HG02642 (cell line): ENCODE data around the gene PRODH.
"Not testable (repeated sequence)": the region's sequence is repeated elsewhere in the genome, so short reads cannot be mapped to it uniquely, and the experiment has no call there.

Source experiments
- ATAC-seq: cut with Tn5 transposase; IDR thresholded peaks from one replicate; pipeline ENCODE4 v1.9.1; 2021; ENCODE audit warnings: mild to moderate bottlenecking; ENCODE audit not compliant: unreplicated experiment, poor library complexity

PRODH gene

DNA sequence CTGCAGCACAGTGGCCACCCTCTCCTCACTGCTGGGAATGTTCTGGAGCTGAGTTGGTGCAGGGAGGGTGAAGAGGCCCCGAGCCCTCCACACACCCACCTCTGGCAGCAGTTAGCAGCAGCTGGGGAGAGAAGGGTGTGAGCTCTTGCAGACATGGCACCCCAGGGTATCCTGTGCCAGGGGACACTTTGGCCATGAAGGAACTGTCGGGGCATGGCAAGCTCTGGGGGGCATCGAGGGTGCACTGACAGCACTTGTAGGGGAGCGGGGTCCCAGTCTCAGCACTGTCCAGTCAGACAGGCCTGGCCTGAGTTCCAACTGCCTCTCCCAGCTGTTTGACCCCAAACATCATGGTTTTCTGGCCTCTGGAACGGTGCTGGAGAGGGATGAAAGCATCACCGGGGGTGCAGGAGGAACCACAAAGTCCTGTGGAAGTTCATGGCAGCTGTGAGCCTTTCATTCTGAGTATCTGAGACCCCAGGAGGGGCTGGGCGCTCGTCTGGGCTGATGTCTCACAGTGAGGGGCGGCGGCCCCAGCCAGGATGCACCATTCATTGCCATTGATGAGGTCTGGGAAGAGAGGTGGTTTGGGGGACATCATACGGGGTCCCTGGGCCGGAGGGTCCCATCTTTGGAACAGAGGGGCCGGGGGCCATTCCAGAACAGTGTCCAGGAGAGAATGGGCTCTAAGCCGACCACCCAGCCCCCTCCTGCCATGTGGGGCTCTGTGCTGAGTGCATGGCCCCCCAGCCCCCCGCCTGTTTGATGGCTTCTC lies 20.2 kb upstream of the PRODH start:
- not testable (repeated sequence) for ATAC-seq

DNA sequence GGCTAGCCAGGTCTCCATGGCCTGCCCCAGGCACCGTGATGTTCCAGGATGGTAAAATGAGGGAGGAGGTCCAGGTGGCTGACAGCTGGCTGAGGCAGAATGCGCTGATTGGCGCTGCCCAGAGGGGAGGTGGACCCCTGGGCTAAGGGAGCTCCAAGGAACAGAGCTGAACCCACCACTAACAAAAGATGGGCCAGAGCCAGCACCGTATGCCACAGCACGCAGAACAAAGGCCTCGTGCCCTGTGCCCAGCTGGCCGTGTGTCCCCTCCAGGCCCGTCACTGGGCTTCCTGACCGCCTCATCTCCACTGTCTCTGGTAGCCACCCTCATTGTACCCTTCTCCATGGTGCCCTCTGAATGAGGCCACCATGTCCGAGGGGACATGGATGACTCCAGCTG lies 19.6 kb upstream of the PRODH start:
- no peak for ATAC-seq

DNA sequence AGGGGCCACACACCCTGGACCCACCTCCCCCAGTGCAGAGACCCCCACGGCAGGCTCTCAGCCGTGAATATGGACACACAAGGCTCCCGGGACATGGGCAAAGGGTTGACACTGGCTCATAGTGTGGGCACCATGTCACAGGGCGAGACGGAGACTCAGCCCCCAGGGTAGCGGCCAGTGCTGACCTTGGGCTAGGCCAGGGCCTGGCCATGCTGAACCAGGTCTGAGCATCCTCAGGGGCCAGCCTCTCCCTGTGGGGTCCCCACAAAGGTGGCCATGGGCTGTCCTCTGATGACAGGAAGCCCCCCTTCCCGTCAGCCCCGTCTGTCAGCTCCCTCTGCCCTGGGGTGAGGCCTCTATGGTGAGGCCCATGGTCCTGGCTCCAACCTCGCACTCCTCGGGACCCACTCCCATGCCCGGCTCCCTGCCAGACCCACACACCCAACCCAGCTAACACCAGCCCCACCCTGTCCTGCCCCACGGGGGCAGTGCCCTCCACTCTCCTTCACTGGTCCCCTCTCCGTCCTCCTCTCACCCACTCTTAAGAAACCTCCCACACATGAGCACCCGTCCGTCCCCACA lies 19.0 kb upstream of the PRODH start:
- ATAC-seq, result no peak

DNA sequence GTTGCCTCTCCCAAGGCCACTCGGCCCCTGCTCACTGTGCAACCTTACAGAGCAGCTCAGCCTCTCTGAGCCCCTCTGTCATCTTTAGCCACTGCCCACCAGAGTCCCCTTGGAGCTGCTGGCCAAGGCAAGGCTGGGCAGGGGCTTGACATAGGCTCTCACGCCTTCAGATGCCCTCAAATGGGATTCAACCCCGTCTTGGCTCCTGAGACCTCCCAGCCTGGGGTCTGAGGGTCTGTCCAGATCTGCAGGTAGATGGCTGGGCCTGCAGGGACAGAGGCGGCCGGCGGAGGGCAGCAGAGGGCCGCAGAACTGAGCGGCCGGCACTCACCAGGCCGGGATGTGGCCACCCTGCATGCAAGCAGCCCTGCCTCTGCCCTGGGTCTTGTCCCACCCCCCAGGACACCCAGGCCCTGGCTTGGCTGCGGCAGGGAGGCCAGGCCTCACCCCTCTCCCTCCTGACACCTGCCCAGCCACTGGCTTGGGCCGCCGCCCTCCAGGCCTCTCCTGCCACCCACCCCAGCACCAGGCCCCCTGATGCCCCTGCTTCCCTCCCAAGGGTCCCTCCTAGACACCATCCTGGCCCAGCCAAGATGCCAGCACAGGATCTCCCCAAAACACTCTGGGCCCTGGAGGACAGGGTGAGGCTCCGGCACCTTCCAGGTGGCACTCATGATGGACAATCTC lies 18.4 kb upstream of the PRODH start:
- ATAC-seq, result peak; percentile 57

DNA sequence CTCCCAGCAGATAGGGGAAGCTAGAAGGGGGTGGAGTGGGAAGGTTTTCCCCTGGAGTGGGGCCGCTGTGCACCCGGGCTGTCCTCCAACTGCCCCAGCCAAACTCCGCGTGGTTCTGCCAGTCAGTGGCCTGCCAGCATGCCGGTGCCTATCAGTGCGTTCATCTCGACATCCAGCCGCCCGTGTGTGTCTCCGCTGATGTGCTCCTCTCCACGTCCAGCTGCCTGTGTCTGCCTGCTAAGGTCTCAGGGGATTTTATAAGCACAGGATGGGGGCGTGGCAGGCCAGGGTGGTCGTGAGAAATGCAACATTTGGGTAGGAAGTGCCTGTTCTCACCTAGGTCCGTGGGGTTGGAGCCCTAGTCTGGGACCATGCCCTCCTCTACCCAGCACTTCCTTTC lies 17.0 kb upstream of the PRODH start:
- not testable (repeated sequence) for ATAC-seq

DNA sequence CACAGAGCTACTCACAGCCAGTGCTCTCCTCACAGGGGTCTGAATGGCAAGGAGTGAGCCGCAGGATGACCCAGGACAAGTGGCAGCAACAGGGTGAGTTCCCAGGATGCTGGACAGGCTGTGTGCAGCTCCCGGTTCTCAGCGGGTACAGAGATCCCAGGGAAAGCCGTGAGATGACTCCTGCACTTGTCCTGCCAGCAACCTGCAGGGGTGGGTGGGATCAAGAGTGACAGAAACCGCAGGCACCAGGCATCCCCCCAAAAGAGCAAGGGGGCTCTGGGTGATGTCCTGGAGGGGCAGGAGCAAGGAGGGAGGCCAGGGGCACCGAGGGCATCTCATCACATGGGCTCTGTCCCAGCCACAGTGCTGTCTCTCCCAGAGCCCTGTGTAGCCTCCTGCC lies 15.9 kb upstream of the PRODH start:
- ATAC-seq, result no peak

DNA sequence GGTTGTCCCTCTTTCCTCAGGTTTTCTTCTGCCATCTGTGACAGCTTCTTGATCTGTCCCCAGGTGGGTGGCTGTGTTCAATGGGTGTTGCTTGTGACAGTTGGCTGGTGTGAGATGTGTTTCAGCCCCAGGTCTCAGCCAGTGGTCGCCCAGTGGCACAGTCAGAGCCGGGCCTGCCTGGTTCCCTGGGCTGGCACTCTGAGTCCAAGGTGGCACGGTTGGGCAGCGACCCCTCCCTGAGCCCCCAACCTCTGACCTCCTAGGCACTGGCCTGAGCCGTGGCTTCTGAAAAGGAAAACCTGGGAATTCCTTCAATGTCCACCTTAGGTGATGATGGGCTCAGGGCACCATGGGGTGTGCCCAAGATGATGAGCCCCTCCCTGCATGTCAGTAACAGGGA lies 14.0 kb upstream of the PRODH start:
- ATAC-seq, result no peak

DNA sequence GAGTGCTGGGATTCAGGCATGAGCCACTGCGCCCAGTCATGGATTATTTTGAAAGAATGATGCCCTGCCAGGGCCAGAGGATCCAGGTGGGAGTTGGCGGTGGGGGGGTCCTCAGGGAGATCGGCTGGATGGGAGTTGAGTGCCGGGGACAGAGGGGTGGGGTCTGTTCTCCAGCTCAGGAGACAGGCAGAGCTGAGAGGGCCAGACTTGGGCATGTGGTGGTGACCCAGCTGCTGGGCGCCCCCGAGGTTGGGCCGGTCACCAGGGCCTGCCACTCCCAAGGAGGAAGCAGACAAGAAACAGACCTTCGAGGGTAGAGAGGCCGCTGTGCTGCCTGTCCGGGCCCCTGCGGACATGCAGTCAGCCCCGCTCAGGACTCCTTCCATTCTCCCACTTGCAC lies 11.8 kb upstream of the PRODH start:
- no peak for ATAC-seq

DNA sequence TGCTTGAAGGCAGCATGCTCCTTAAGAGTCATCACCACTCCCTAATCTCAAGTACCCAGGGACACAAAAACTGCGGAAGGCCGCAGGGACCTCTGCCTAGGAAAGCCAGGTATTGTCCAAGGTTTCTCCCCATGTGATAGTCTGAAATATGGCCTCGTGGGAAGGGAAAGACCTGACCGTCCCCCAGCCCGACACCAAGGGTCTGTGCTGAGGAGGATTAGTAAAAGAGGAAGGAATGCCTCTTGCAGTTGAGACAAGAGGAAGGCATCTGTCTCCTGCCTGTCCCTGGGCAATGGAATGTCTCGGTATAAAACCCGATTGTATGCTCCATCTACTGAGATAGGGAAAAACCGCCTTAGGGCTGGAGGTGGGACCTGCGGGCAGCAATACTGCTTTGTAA lies 11.0 kb upstream of the PRODH start:
- not testable (repeated sequence) for ATAC-seq

DNA sequence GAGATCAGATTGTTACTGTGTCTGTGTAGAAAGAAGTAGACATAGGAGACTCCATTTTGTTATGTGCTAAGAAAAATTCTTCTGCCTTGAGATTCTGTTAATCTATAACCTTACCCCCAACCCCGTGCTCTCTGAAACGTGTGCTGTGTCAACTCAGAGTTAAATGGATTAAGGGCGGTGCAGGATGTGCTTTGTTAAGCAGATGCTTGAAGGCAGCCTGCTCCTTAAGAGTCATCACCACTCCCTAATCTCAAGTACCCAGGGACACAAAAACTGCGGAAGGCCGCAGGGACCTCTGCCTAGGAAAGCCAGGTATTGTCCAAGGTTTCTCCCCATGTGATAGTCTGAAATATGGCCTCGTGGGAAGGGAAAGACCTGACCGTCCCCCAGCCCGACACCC lies 2.6 kb upstream of the PRODH start:
- ATAC-seq, result not testable (repeated sequence)

DNA sequence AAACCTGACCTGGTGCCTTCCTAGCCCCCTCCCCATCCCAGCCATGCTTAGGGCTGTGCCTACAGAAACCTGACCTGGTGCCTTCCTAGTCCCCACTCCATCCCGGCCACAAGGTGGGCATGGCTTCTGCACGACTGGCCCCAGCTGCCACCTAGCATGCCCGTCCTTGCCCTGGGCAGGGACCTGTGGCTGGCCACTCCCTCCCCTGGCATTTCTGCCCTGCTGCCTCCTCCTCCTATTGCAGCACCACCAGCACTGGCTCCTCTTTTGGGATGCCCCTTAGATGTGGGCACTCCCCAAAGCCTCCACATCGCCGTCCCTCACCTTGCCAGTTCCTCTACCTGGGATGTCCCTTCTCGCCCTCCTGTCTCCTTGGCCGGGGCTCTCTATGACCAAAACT lies 1.4 kb downstream of the PRODH start:
- not testable (repeated sequence) for ATAC-seq

DNA sequence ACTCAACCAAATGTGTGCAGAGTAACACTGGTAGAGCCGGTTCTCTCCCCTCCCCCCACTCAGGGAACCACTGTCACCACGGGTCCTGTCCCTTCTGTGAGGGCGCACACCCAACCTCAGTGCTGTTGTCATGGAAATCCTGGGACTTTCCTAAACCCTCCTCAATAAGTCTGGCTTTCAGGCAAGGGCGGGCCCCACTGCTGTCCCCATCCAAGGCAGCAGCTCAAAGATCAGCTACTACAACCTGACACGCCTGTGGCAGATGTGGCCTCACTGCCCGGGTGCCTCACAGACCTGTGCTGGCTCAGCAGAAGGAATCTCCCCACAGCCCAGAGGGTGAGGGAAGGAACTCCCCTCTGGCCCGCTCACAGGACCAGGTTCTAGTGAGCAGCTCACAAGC lies 2.2 kb downstream of the PRODH start:
- no peak for ATAC-seq

DNA sequence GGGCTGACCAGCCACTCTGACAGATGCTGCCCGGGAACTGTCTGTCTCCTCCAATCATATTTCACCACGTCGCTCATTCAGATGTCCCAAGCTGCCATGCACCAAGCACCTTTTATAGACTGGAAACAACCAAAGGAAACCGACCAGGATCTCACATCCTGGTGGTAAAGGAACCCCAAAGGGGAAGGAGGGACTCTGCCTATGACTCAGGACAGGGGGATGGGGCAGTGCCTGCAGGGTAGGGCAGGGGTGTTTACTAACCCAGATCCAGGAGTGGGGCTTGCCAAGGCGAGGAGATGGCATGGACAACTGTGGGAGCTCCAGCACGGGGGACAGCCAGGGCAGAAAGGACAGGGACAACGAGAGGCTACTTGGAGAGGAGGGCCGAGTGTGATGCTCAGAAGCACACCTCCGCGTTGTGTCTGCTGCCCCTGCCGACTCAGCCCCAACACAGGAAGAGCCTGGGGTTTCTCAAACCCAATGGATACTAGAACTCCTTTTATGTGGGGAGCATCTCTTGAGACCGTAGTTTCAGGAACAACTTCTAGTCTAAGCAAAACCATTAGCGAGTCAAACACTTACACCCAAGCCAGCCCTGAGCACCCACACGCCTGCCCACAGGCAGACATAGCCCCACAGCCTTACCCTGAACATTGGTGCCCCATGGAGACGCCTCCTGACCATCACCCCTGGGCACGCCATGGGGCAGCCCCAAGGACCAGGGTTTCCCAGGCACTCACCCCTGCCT lies 4.0 kb downstream of the PRODH start:
- no peak for ATAC-seq

DNA sequence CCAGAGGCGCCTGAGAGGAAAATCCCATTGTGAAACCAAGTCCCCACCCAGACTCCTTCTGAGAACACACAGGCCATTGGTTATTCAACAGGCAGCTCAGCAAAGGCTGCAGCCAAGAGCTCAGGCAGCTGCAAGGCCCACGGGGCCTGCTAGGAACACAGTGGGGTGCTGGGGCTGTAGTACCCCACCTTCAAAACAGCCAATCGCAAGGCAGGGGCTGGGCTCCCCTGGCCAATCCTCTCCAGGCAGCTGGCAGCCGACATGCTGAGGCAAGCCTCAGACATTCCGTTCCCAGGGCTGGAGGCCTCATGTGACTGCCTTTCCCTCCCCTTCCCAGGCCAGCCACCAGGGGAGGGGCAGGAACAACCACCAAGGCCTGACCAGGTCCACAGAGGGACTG lies 6.6 kb downstream of the PRODH start:
- ATAC-seq, result no peak

DNA sequence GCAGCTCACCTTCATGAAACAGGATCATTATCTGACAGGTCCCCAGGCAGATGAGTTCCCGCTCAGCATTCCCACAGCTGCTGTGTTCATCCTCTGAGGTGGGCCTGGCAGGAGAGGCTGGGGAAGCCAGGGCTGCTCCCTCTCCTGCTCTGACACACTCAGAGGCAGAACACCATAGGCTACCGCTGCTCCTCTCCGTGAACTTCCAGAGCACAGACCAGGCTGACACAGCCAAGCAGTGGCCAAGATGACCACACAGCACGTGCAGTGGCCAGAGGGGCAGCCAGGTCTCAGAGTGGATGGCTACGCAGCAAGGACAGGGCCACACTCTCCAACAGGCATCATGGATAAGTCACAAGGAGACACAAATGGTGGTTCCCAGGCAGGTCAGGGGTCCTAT lies 8.5 kb downstream of the PRODH start:
- ATAC-seq, result no peak

DNA sequence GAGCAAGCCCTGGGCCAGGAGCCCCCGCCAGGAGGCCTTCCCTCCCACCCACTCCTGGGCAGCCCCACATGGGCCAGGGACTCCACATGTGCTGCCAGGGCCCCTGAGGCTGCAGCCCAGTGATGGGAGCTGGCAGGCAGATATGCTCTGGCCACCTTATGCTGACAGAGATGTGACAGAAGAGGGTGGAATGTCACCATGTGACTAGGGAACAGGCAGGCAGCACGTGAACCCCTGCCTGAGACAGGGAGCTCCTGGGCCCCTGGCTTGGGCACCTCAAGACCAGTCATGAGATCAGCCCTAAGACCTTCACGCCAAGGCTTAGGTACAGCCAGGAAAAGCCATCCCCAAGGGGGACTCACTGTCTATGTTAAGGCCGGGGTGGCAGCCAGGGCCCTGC lies 9.1 kb downstream of the PRODH start:
- no peak for ATAC-seq

DNA sequence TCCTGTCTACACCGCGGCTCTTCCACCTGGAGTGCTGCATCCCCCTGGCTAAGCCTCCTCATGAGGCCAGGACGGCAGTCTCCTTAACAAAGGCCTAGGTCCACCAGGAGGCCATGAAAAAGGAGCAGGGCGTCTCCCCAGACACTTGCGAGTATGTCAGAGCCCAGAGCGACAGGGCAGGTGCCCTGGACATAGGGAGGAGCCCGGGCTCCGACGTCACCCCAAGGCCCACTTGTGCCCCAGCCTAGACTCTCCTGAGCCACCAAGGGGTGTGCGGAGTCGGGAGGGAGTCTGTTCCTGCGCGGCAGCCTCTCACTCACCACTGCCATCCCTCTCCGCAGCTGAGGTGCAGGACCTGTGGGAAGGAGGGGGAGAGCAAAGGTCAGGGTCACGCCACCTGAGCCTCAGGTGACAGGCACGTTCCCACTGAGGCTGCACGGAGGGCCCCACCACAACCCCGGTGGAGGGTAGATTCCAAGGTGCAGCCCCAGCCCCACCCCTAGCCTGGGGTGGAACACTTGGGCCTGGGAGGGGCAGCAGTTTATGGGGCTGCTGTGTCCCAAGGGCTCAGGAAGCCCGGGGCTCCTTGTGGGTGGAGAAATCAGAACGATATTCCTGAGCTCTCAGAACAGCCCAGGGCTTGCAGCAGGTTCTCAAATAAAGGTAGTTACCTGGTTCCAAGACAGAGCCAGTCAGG lies 10.6 kb downstream of the PRODH start:
- ATAC-seq, result no peak

DNA sequence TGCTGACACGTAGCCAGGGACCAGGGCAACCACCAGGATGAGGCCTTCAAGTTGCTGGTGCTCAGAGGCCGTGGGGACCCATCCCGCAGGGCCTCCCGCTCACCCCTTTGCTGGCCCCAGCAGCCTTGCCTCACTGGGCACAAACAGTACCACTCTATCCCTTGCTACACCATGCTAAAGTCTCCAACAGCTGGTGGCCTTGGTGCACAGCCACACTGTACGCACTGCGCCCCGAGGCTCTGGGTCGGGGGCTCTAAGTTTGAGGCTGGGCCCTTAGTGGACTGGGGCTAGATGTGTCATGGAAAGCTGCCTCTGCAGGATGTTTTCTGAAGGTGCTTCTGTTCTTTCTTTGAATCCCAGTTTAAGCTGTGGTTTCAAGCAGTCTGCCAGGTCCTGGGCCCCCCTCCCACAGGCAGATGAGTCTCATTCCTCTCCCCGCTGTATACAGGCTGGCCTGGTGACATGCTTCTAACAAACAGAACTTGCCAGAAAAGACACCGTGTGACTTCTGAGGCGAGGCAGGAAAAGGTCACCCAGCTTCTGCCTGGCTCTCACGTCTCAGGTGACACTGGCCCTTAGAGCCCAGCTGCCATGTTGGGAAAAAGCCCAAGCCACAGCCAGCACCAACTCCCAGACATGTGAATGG lies 15.7 kb downstream of the PRODH start:
- not testable (repeated sequence) for ATAC-seq

DNA sequence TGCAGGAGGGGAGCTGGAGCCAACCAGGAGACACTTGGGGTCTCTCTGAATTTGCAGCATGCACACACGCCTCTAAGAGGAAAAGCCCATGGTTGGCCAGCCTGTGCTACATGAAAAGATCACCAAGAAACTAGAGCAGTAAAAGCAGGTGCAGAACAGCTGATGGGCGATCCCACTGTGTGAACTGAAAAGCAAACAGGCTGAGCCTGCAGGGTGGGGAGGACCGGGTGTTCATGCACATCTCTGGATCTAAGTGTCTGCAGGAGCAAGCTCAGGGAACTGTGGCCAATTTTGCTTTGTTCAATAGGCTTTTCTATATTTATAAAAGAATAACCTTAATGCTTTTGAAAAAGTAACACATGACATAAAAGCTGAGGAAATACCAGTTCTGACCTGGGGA lies 18.3 kb downstream of the PRODH start:
- not testable (repeated sequence) for ATAC-seq

DNA sequence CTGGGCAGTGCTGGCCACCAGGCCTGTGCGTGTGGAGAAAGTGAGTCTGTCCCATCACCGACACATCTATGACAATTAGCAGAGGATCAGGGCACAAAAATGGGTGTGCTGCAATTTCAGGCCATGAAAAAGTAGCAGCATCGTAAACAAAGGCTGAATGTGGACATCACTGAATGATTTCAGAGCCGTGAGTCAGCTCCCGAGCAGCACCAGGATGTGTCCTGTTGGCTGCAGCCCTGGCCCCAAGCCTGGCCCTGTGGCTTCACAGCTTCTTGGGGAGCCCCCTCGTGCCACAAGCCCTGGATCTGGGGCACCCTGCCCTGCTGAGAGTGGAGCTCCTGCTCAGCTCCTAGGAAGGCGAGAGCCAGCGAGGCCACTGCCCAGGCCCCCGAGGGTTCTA lies 20.5 kb downstream of the PRODH start:
- not testable (repeated sequence) for ATAC-seq
